A549 (cell line): ENCODE data around the gene TUBA4A. TPM values are rescaled to one million over a fixed set of nuclear protein-coding genes. Genes with fewer than 3 reads are reported as not detected.

Experiments used
- ATAC-seq, 2 experiments: fragments of 200-7000 bp in 1 of 2; fragments of >200 bp in 1 of 2; cut with Nextera tagmentation in 1 of 2; cut with Tn5 transposase in 1 of 2; 3 replicates each; pipeline versions ENCODE4 v1.8.0 to v1.9.1; 2018 to 2020; ENCODE audit warnings: mild to moderate bottlenecking in 1 of 2, moderate library complexity in 1 of 2
- CTCF ChIA-PET: fragments of 300-600 bp; sonication (Branson Sonifier 250); formaldehyde crosslinking; extraction: SDS; loops from one replicate; lab custom pipeline; 2021; ENCODE audit warnings: antibody characterized with exemption, inconsistent platforms; lab: Yijun Ruan, JAX
- POLR2A ChIA-PET: fragments of 350-600 bp; formaldehyde crosslinking; extraction: SDS; loops from one replicate; lab custom pipeline; 2021; ENCODE audit warnings: antibody characterized with exemption, inconsistent platforms; lab: Yijun Ruan, JAX
- DNase-seq, 2 experiments: peaks; one replicate each; pipeline versions ENCODE4 v3.0.0 to v3.0.0-alpha.2; 2011 to 2016; ENCODE audit warnings: low read depth in 1 of 2, low spot score in 1 of 2
- FAIRE-seq: peaks from 2 replicates; lab custom pipeline; 2011; peaks lifted over from hg19 to GRCh38; lab: Jason Lieb, UNC
- H3K27ac ChIP-seq, 2 experiments: fragments of >200 bp; sonication (Bioruptor Twin); formaldehyde crosslinking; 3 replicates each; pipeline ENCODE4 v1.5.1; 2016 to 2017
- H3K4me1 ChIP-seq: fragments of >200 bp; sonication (Bioruptor Twin); formaldehyde crosslinking; 3 replicates; pipeline ENCODE4 v1.6.1; 2016
- H3K4me2 ChIP-seq: fragments of >200 bp; sonication (Bioruptor Twin); formaldehyde crosslinking; 3 replicates; pipeline ENCODE4 v1.6.1; 2016
- H3K4me3 ChIP-seq: fragments of >200 bp; sonication (Bioruptor Twin); formaldehyde crosslinking; 3 replicates; pipeline ENCODE4 v1.5.1; 2016
- H3K9me3 ChIP-seq: fragments of >200 bp; sonication (Bioruptor Twin); formaldehyde crosslinking; 3 replicates; pipeline ENCODE4 v1.6.1; 2016
- BHLHE40 ChIP-seq: IDR thresholded peaks from 2 replicates; pipeline ENCODE4 v1.6.1; 2012; ENCODE audit warnings: low read depth, low read length, inconsistent platforms
- CHD2 ChIP-seq: fragments of 150-350 bp; IDR thresholded peaks from 2 replicates; pipeline ENCODE4 v1.6.1; 2014; ENCODE audit warnings: low read length; ENCODE audit not compliant: partially characterized antibody
- CHD4 ChIP-seq: fragments of 200-600 bp; sonication (generic); IDR thresholded peaks from 2 replicates; pipeline ENCODE4 v1.6.1; 2016; ENCODE audit warnings: antibody characterized with exemption, mild to moderate bottlenecking, borderline replicate concordance
- EHF ChIP-seq: fragments of 250-450 bp; sonication (Bioruptor Pico); IDR thresholded peaks from 2 replicates; pipeline ENCODE4 v1.5.0; 2020; ENCODE audit warnings: mild to moderate bottlenecking
- FOSB ChIP-seq: fragments of 250-450 bp; sonication (Bioruptor Pico); IDR thresholded peaks from 2 replicates; pipeline ENCODE4 v1.5.0; 2020; ENCODE audit warnings: mild to moderate bottlenecking, moderate library complexity
- FOSL2 ChIP-seq, 2 experiments: fragments of 450-650 bp in 1 of 2; fragments of >200 bp in 1 of 2; sonication (Bioruptor Twin) in 1 of 2; formaldehyde crosslinking; IDR thresholded peaks; 2 replicates each; pipeline versions ENCODE4 v1.5.0 to v1.6.1; 2016 to 2020; ENCODE audit warnings: mild to moderate bottlenecking in 1 of 2, moderate library complexity in 1 of 2
- FOXS1 ChIP-seq: fragments of 250-450 bp; sonication (Bioruptor Pico); IDR thresholded peaks from 2 replicates; pipeline ENCODE4 v1.5.0; 2020; ENCODE audit warnings: mild to moderate bottlenecking, moderate library complexity
- GATA3 ChIP-seq: IDR thresholded peaks from 2 replicates; pipeline ENCODE4 v1.6.1; 2012; ENCODE audit warnings: borderline replicate concordance
- HDAC2 ChIP-seq: fragments of 200-600 bp; sonication (generic); IDR thresholded peaks from 2 replicates; pipeline ENCODE4 v1.6.1; 2016
- HOXB5 ChIP-seq: fragments of 250-450 bp; sonication (Bioruptor Pico); IDR thresholded peaks from 2 replicates; pipeline ENCODE4 v1.5.0; 2020; ENCODE audit warnings: mild to moderate bottlenecking, moderate library complexity
- KDM1A ChIP-seq: fragments of 200-600 bp; sonication (generic); IDR thresholded peaks from 2 replicates; pipeline ENCODE4 v1.6.1; 2016; ENCODE audit warnings: low read depth, mild to moderate bottlenecking
- MAZ ChIP-seq: fragments of 150-350 bp; IDR thresholded peaks from 2 replicates; pipeline ENCODE4 v1.6.1; 2014; ENCODE audit warnings: antibody characterized with exemption, low read depth, low read length, borderline replicate concordance
- PBX3 ChIP-seq: IDR thresholded peaks from 2 replicates; pipeline ENCODE4 v1.6.1; 2012
- RAD21 ChIP-seq, 2 experiments: fragments of >200 bp in 1 of 2; sonication (Bioruptor Twin) in 1 of 2; formaldehyde crosslinking in 1 of 2; IDR thresholded peaks in 1 of 2; conservative IDR thresholded peaks in 1 of 2; 2 replicates in 1 of 2; 3 replicates in 1 of 2; pipeline ENCODE4 v1.6.1; 2012 to 2018; ENCODE audit warnings: inconsistent platforms in 1 of 2
- RCOR1 ChIP-seq: fragments of 150-350 bp; IDR thresholded peaks from 2 replicates; pipeline ENCODE4 v1.6.1; 2014; ENCODE audit warnings: antibody characterized with exemption, low read length, low read depth
- SREBF2 ChIP-seq: fragments of 450-650 bp; IDR thresholded peaks from 2 replicates; pipeline ENCODE4 v1.6.1; 2014; ENCODE audit warnings: mild to moderate bottlenecking, moderate library complexity
- TFCP2L1 ChIP-seq: fragments of 250-450 bp; sonication (Bioruptor Pico); IDR thresholded peaks from 2 replicates; pipeline ENCODE4 v1.5.0; 2021; ENCODE audit warnings: mild to moderate bottlenecking
- ZC3H11A ChIP-seq: fragments of 450-650 bp; IDR thresholded peaks from 2 replicates; pipeline ENCODE4 v1.6.1; 2014; ENCODE audit warnings: antibody characterized with exemption, mild to moderate bottlenecking
- ZFP36 ChIP-seq: fragments of 450-650 bp; IDR thresholded peaks from 2 replicates; pipeline ENCODE4 v1.6.1; 2014; ENCODE audit warnings: borderline replicate concordance; ENCODE audit not compliant: partially characterized antibody
- ZSCAN20 ChIP-seq: fragments of 250-450 bp; sonication (Bioruptor Pico); IDR thresholded peaks from 2 replicates; pipeline ENCODE4 v1.8.0; 2022; ENCODE audit warnings: mild to moderate bottlenecking, moderate library complexity
- WGBS: methylation state at CpG from one replicate; pipeline ENCODE4 v1.1.6; 2017; ENCODE audit errors: missing lambda C conversion rate; 5-methylcytosine and 5-hydroxymethylcytosine counted together
- polyA plus RNA-seq, 4 experiments: library from polyadenylated mRNA; depleted of rRNA in 3 of 4; stranded (reverse); fragments of >200 nt; fragmentation: RNase III in 1 of 4; extraction: RNeasy Plus Mini Kit Qiagen cat#74134 plus additional on column Dnase treatment in 1 of 4; gene quantifications; 2 replicates in 3 of 4; 3 replicates in 1 of 4; pipeline ENCODE4 v1.2.3, GENCODE V29; 2011 to 2017
- TF ChIP-seq, protein P1 (sequence below): IDR thresholded peaks from 2 replicates; pipeline ENCODE4 v1.6.1; 2012

TUBA4A gene
- polyA plus RNA-seq, 2 of the 4 experiments (the other 2 are of a cell fraction), result 222 to 450 TPM

- no peak for DNase-seq
- ChIA-PET POLR2A (interaction anchor here (1.2 to 3.9 kb wide), 2 partner anchors 9 to 33 kb away, joined by 4 to 25 read pairs; partner anchors contain the start of genes ABCB6 and CNPPD1), CTCF (interaction anchor here (0.9 to 8.6 kb wide), 7 partner anchors 7 to 207 kb away, joined by 3 to 56 read pairs (median 7); no protein-coding TSS in a partner anchor)
- no peak for ATAC-seq
- H3K9me3 ChIP-seq, result peaks cover 3% of the 10 kb centered on the region; the same call in 1 of the 3 replicates
- no peak for FAIRE-seq
- no peak overlapping the region for H3K27ac ChIP-seq
- WGBS, result 92% methylated on average over 18 of the region's 18 CpGs
- TF ChIP-seq MAZ, result no peak
- no peak for TF ChIP-seq PBX3
- TF ChIP-seq FOSL2 (IDR thresholded peaks at IDR 0.05), result no peak
- no peak for TF ChIP-seq FOSL2 (CRISPR knock-in tag; IDR thresholded peaks at IDR 0.05)
- no peak for TF ChIP-seq EHF
- TF ChIP-seq ZFP36, result no peak
- H3K4me2 ChIP-seq, result no peak overlapping the region
- no peak overlapping the region for H3K4me3 ChIP-seq
- peaks cover 16% of the 10 kb centered on the region for H3K4me1 ChIP-seq
Measured at GRCh38 chr2:219209236-219210195, 44.2 kb downstream of the TUBA4A start.

DNA sequence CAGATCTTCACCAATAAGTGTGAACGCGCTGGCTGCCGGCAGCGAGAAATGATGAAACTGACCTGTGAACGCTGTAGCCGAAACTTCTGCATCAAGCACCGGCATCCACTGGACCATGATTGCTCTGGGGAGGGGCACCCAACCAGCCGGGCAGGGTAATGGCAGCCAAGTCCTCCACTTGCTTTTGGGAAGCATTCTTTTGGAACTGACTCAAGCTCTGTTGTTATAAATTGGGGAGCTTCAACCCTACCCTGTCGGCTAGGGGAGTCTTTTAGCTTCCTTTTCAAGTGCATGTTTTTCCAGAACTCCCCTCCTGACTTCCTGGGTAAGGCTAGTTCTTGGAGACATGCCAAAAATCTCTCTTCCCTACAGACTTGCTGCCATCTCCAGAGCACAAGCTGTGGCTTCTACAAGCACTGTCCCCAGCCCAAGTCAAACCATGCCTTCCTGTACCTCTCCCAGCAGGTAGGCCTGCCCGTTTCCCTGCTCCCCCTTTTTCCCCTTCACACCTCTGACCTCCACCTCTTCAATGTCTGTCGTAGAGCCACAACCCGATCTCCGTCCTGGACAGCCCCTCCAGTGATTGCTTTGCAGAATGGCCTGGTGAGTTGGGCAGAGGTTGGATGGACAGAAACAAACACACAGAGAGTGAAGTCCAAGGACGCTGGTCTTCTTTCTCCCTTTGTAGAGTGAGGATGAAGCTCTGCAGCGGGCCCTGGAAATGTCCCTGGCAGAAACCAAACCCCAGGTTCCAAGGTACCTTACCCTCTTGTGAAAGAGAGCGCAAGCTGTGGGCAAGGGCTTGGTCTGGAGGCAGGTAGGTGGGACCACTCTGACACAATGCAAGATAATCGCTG is 45.6 kb downstream of the TUBA4A start:
- CTCF ChIA-PET, result interaction anchor here (0.6 to 8.6 kb wide), 10 partner anchors 9 to 90 kb away, joined by 3 to 56 read pairs (median 4); partner anchors contain the start of gene NHEJ1
- Histone ChIP-seq H3K27ac (peak overlapping the region in 1 of 2 experiments; percentile 98; a peak in 3 of 6 replicates), H3K4me3 (no peak overlapping the region), H3K4me1 (peaks cover 16% of the 10 kb centered on the region), H3K9me3 (peaks cover 3% of the 10 kb centered on the region; the same call in 1 of the 3 replicates), H3K4me2 (peak overlapping the region; percentile 85)
- DNase-seq (peak in 1 of 2 experiments; percentile 39), FAIRE-seq (no peak), ATAC-seq (no peak)
- WGBS, result 83% methylated on average over 17 of the region's 17 CpGs
- POLR2A ChIA-PET, result interaction anchor here (0.5 to 3.9 kb wide), 4 partner anchors 10 to 214 kb away, joined by 3 to 25 read pairs (median 4); partner anchors contain the start of genes ABCB6 and CNPPD1
- no peak for TF ChIP-seq GATA3
- TF ChIP-seq FOSB (CRISPR knock-in tag), result no peak
- TF ChIP-seq HDAC2, result no peak
- no peak for TF ChIP-seq ZC3H11A
- no peak for TF ChIP-seq BHLHE40

DNA sequence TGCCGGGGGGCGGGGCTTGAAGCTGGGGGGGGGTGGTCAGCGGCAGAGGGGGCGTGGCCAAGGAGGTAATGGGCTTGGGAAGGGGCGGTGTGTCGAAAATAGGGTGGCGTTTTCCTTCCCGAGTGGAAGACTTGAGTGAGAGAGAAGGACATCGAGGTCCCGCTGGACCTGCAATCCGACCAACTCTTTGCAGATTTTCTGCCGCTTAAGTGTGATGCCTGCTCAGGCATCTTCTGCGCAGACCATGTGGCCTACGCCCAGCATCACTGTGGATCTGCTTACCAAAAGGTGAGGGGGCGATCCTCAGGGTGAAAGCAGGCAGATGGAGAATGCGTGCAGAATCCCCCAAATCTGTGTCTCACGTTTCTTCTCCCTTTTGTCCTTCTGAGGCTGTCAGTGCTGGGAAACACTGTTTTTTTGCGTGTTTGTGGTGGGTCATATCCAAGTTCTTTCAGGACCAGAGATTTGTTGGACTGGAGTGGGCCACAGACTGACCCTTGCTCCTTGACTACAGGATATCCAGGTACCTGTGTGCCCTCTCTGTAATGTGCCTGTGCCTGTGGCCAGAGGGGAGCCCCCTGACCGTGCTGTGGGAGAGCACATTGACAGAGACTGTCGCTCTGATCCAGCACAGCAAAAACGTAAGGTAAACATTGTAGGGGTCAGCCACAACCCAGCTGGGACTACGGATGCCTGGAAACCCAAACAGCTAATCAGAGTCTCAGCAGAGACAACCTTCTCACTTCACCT is 46.4 kb downstream of the TUBA4A start:
- peak overlapping the region; percentile 85 for H3K4me2 ChIP-seq
- POLR2A ChIA-PET, result interaction anchor here (0.5 to 3.9 kb wide), 13 partner anchors 10 to 213 kb away, joined by 3 to 25 read pairs (median 6); partner anchors contain the start of genes ABCB6, ANKZF1, CNPPD1 and DNAJB2
- WGBS, result 45% methylated on average over 17 of the region's 22 CpGs
- H3K4me3 ChIP-seq, result peak overlapping the region; percentile 53
- ATAC-seq (peak; percentile 26 to 30; a peak in 5 of 6 replicates), DNase-seq (no peak), FAIRE-seq (no peak)
- H3K9me3 ChIP-seq, result peaks cover 3% of the 10 kb centered on the region; the same call in 1 of the 3 replicates
- peak overlapping the region; percentile 95 to 98 for H3K27ac ChIP-seq
- CTCF ChIA-PET, result interaction anchor here (0.6 to 8.6 kb wide), 13 partner anchors 10 to 91 kb away, joined by 3 to 56 read pairs (median 5); partner anchors contain the start of gene NHEJ1
- peaks cover 16% of the 10 kb centered on the region for H3K4me1 ChIP-seq
- TF ChIP-seq FOXS1 (CRISPR knock-in tag) (no peak), RCOR1 (no peak), CHD4 (no peak), KDM1A (no peak), ZSCAN20 (CRISPR knock-in tag) (no peak), HOXB5 (CRISPR knock-in tag) (no peak), TFCP2L1 (CRISPR knock-in tag) (no peak), SREBF2 (no peak), GATA3 (no peak), CHD2 (no peak), HDAC2 (no peak), RAD21 (conservative IDR thresholded peaks at IDR 0.05 in 1 of 2, IDR thresholded peaks at IDR 0.05 in 1 of 2) (no peak)
- TF ChIP-seq, protein P1, sequence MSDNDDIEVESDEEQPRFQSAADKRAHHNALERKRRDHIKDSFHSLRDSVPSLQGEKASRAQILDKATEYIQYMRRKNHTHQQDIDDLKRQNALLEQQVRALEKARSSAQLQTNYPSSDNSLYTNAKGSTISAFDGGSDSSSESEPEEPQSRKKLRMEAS, result no peak; the same call in 1 of the 2 replicates
